Activated CD8-positive, alpha-beta memory T cell treated with anti-CD3 and anti-CD28 coated beads, Interleukin-2, amount 50 U/mL, for 24 hours (primary cell): Measurements from ENCODE around the gene UTF1.

Experiments used
- DNase-seq: peaks from one replicate; pipeline ENCODE4 v3.0.0-alpha.2; 2020; ENCODE audit errors: extremely low read depth

UTF1 gene

DNA sequence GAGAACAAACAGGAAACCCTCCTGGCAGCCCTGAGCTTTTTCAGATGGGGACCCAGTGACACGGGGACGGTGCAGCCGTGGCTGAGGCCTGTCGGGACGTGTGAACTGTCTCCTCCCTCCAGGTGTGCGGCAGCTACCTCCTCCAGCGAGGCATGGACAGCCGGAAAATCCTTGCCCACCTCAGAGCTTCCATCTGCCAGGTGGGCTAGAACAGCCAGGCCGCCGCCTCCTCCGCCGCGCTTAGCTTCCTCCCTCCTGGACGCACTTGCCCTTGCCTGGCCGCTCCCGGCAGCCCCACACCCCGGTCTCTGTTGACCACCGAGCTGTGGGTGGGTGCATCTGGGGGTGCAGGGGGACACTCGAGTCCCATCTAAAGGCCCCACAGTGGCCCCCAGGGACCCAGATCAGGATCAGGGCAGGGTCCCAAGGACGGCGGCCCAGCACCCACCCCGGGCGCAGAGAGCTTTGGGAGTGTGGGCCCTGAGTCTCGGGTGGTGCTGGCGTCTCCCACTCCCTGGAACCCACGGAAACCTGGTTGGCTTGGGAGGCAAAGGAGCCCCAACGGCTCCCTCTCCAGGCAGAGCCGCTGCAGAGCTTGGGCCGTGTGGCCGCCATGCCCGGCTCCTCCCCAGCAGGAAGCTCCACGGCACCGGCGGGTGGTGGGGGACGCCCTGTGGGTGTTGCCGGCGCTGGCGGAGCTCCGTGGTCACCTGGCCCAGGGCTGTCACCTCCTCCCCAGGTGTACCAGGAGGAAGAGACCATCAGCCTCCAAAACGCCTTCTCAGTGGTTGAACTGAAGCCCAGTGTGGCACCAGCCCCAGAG, 32.9 kb upstream of the UTF1 start:
- DNase-seq, result no peak

- DNase-seq, result no peak
Observed at GRCh38 chr10:133197786-133198185, 32.2 kb upstream of the UTF1 start.

DNA sequence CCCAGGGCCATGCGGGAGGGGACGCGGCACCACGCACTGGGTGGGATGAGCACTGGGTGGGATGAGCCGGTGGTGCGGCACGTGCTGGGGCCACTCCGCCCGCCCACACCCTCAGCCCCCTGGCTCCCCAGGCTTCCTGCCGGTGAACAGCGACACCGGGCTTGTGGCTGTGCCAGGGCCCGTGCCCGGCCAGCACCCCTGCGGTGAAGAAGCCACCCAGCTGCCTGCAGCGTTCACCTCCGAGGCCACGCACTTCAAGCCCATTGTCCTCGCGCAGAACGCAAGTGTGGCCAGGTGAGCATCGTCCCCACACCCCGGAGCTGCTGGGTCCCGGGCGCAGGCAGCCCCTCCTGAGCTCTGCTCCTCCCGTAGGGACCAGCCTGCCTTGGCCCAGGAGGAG, 31.8 kb upstream of the UTF1 start:
- DNase-seq, result no peak

DNA sequence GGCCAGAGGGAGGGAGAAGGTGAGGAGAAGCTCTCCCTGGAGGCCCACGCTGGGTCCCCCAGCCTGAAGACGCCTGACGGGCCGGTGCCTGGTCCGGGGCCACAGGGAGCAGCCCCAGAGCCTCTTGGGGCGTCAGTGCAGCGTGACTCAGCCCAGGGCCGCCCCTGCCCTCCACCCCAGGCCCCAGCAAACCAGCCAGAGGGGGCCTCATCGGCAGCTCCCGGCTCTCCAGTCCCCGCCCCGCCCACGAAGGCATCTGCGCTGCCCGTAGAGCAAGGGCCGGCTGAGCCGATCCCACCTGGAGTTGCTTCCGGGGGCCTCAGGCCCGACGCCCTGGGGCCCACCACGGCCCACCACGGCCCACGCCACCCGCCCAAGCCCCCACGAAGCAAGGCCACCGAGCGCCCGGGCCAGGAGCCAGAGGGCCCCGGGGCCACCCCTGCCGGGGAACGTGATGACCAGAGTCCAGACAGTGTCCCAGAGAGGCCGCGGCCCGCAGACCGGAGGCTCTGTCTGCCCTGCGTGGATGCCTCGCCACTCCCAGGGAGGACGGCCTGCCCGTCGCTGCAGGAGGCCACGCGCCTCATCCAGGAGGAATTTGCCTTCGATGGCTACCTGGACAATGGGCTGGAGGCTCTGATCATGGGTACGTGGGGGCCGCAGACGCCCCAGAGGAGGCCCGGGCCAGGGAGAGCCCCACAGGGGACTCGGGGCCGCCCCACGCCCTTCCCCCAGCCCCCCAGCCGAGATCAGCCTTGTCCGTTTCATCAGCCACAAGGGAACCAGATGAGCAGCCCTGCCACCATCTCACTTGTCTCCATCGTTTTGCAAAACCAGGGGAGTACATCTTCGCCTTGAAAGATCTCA, 31.2 kb upstream of the UTF1 start:
- DNase-seq, result no peak

DNA sequence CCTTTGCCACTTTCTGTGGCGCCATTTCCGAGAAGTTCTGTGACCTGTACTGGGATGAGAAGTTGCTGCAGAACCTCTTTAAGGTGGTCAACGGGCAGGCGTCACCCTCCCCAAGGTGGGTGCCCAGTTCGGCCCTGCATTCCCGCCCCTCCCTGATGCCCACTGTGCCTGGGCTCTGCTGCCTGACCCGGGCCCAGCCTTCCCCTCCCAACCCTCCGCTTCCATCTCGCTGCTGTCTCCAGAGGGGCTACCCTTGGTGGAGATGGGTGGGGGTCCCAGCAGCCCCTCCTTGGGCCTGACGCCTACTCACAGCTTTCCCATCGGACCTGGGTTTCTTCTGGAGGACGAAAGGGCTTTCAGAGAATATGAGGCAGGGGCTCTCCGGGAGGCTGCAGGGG, 30.5 kb upstream of the UTF1 start:
- DNase-seq, result no peak

DNA sequence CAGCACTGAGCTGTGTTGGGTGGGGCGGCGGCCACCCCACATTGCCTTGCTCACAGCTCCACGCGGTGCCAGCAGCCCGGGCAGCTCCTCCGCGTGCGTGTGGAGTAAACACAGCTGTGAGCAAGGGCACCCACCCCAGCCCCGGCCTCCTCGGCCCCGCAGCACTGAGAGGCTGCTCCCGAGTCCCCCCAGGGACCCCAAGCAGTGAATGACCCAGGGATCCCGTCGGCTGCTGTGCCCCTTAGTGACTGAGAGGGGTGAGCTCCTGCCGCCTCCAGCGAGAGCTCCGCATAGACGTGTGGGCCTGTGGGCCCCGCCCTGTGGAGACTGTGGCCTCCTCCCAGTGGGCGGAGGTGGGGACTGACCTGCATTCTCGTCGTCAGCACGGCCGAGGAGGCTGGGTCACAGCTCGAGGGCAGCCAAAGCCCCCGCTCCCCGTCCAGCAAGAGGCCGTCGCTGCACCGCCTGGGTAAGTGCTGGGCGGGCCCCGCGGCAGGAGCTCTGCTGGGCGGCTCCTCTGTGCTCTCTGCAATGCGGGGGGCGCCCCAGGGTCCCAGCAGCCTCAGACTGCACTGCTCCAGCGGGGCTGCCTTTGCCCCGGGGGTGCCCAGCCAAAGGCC, 29.9 kb upstream of the UTF1 start:
- DNase-seq, result no peak

DNA sequence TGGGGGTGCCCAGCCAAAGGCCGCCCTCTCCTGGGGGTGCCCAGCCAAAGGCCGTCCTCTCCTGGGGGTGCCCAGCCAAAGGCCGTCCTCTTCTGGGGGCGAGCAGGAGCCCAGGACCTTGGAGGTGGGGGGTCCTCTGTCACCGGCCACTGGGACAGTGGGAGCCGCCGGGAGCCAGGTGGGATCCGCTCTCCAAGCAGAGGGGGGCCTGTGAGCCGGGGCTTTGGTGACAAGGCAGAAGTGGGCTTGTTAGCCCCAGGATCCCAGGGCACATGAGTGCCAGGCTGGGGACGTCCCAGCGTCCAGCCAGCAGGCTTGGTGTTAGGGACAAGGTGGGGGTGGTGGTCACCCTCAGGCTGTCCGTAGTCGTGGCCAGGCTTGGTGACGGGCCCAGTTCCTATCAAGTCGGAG, 29.4 kb upstream of the UTF1 start:
- no peak for DNase-seq

- no peak for DNase-seq
Observed at GRCh38 chr10:133201151-133201947, 28.7 kb upstream of the UTF1 start.

GRCh38 chr10:133201948-133202725, 27.9 kb upstream of the UTF1 start:
- DNase-seq, result no peak

DNA sequence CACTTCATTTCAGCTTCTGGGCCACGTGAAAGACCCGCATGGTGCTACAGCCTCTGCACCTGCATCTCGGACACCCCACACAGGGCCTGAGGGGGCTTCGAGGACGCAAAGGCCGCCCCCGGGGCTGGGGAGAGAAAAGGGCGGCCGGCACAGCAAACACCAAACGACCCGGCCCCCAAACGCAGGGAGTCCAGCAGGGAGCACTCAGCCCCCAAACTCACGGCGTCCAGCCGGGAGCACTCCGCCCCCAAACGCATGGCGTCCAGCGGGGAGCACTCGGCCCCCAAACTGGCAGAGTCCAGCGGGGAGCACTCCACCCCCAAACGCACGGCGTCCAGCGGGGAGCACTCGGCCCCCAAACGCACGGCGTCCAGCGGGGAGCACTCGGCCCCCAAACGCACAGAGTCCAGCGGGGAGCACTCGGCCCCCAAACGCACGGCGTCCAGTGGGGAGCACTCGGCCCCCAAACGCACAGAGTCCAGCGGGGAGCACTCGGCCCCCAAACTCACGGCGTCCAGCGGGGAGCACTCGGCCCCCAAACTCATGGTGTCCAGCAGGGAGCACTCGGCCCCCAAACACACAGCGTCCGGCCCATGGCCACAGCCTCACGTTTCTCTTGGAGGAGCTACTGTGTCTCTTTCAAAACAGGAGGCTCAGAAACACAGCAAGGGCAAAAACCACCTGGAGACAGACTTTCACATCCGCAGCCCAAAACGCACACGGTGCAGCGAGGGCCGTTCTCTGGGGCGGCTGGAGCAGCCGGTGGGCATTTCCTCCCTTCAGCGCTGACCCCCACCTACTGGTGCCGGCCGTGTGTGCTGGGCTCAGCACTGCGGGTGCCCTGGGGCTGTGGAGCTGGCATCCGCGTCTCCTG, 27.0 kb upstream of the UTF1 start:
- DNase-seq, result no peak

DNA sequence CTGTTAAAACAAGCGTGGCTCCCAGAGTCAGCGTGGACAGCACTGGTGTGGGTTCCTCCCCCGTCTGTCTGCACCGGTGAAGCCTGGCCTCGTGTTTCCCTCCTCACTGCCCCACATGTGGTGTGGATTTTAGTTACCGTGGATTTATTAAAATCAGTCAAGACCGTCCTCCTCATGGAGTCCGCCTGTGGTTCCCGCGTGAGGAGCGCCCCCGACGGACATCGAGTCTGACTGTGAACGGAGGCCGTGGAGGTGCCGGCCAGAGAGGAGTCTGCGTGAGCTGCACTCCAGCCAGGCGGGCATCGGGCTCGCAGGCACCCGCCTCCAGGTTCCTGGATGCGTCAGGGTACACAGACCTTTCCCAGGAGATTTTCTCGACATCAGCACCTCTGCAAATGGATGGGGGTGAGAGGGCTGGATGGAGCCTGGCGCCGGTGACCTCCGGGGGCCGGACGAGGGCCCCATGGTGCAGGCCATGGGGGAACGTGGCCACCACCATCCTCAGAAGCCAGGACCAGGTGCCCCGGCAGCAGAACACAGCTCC, 26.3 kb upstream of the UTF1 start:
- no peak for DNase-seq

GRCh38 chr10:133204226-133205015, 25.6 kb upstream of the UTF1 start:
- DNase-seq, result no peak

GRCh38 chr10:133205146-133205545, 24.9 kb upstream of the UTF1 start:
- DNase-seq, result no peak

- DNase-seq, result no peak
Observed at GRCh38 chr10:133206356-133207040, 23.5 kb upstream of the UTF1 start.

DNA sequence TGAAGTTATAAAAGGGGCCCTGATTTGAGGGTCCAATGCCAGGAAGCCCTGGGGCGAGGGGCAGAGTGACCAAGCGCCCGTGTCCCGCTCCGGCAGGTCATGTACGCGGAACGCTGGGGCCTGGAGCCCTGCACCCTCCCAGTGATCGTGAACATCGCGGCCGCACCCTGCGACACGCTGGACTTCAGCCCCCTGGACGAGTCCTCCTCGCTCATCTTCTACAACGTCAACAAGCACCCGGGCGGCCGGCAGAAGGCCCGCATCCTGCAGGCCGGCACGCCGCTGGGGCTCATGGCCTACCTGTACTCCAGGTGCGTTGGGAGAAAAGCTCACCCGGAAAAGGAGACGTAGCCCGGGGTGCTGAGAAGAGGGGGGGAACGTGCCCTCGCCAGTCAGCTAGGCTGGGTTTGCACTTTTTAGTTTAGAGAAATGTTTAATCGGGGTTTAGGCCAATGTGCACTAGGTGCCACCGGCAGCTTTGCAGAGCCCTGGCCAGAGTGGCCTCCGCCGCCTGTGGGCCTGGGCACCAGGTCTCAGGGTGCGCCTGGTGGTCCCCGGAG, 22.9 kb upstream of the UTF1 start:
- DNase-seq, result no peak

- DNase-seq, result no peak
Observed at GRCh38 chr10:133207627-133208026, 22.4 kb upstream of the UTF1 start.

DNA sequence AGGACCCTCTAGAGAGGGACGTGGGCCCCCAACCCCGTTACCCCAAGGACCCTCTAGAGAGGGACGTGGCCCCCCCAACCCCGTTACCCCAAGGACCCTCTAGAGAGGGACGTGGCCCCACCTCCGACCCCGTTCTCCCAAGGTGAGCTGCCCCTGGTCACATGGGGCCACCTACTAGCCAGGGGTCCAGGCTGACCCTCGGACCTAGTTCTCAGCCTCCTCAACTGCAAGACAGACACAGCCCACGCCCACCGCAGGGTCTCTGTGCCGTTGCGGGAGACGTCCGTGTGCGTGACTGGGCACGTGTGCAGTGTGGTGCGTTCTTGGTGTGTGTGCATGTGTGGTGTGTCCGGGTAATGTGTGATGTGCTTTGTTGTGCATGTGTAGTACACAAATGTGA, 21.6 kb upstream of the UTF1 start:
- no peak for DNase-seq

GRCh38 chr10:133209117-133209516, 20.9 kb upstream of the UTF1 start:
- no peak for DNase-seq
